ENCODE measurements around the gene KLF6.

Gene KLF6

DNA sequence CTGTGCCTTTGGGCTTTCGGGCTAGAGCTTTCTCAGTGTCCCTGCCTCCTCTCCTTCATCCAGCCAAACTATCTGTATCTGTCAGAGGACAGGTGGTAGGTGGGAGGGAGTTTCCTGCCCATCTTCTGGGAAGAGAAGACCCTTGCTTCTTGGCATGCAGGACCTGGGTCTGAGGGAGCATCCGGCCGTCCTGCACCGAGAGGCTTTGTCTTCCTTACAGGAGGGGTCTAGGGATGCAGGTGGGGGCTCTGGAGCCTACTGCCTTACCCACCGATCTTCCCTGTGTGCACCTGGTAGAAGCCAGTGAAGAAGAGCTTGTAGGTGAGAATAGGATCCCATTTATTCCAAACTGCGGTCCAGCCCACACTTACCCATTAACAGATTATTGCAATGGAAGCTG, 5.8 kb upstream of the KLF6 start:
- no peak for DNase-seq (ENCODE audit: low spot score)
- in situ Hi-C loops (cut with MboI; ENCODE audit: low sequenced_read_pairs, unreplicated experiment): no loop called here

DNA sequence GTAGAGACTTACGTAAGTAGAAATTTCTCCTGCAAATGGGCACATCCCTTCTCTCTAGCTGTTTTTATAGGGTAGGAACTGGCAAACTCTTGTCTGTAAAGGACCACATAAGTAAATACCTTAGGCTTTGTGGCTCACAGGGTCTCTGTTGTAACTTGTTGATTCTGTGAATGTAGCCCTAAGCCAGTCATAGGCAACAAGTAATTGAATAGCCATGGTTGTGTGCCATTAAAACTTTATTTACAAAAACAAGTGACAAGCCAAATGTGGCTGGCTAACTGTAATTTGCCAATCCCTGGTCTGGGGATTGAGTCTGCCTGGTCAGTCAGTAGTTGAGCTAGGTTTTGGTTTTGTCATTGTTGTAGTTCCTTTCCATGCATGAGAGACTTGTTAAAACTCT, 5.3 kb upstream of the KLF6 start:
- TF ChIP-seq, protein P1, sequence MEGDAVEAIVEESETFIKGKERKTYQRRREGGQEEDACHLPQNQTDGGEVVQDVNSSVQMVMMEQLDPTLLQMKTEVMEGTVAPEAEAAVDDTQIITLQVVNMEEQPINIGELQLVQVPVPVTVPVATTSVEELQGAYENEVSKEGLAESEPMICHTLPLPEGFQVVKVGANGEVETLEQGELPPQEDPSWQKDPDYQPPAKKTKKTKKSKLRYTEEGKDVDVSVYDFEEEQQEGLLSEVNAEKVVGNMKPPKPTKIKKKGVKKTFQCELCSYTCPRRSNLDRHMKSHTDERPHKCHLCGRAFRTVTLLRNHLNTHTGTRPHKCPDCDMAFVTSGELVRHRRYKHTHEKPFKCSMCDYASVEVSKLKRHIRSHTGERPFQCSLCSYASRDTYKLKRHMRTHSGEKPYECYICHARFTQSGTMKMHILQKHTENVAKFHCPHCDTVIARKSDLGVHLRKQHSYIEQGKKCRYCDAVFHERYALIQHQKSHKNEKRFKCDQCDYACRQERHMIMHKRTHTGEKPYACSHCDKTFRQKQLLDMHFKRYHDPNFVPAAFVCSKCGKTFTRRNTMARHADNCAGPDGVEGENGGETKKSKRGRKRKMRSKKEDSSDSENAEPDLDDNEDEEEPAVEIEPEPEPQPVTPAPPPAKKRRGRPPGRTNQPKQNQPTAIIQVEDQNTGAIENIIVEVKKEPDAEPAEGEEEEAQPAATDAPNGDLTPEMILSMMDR (IDR thresholded peaks at IDR 0.05; ENCODE audit: borderline replicate concordance, control extremely low read depth, extremely low read depth, insufficient read depth, missing control alignments): no peak

More for the DNA sequence above, 5.8 kb upstream of the KLF6 start:
- TF ChIP-seq, protein P1 (IDR thresholded peaks at IDR 0.05; ENCODE audit: borderline replicate concordance, control extremely low read depth, extremely low read depth, insufficient read depth, missing control alignments): no peak

DNA sequence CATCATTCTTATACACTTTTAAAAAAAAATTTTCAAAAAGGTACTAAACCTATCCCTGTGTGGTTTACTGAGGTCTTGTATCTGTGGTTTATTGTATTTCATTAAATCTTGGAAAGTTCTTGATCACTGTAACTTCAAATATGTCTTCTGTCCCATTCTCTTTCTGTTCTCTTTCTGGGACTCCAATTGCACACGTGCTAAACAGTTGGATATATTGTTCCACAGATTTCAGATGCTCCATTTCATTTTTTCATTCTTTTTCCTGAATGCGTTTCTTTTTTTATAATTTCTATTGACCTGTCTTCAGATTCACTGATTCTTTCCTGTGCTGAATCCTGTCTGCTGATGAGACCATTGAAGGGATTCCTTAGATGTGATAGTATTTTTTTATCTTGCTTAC, 4.6 kb upstream of the KLF6 start:
- no peak for DNase-seq (ENCODE audit: low spot score)
- TF ChIP-seq, protein P1 (IDR thresholded peaks at IDR 0.05; ENCODE audit: borderline replicate concordance, control extremely low read depth, extremely low read depth, insufficient read depth, missing control alignments): no peak
- in situ Hi-C loops (cut with MboI; ENCODE audit: low sequenced_read_pairs, unreplicated experiment): no loop called here

More for the DNA sequence above, 5.3 kb upstream of the KLF6 start:
- in situ Hi-C loops (cut with MboI; ENCODE audit: low sequenced_read_pairs, unreplicated experiment): no loop called here
- no peak for DNase-seq (ENCODE audit: low spot score)

DNA sequence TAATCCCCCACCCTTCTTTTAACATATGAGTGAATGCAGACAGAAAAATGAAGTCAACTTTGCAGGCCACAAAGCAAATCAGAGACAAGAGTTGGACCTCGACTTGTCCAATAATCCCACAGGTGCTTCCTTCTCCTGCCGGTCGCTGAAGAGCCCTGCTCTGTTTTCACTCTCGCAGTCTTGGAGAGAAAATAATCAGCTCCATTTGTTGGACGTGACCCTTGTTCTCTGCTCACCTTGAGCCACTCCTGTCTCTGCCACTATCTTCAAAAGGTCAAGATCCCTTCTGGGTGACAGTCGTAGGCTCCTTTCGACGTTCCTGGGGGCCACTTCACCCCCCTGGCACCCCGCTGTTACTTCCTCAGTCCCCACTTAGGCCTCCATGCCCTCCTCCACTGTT, 2.8 kb upstream of the KLF6 start:
- DNase-seq (ENCODE audit: low spot score): no peak
- TF ChIP-seq, protein P1 (IDR thresholded peaks at IDR 0.05; ENCODE audit: borderline replicate concordance, control extremely low read depth, extremely low read depth, insufficient read depth, missing control alignments): no peak
- in situ Hi-C loops (cut with MboI; ENCODE audit: low sequenced_read_pairs, unreplicated experiment): no loop called here

DNA sequence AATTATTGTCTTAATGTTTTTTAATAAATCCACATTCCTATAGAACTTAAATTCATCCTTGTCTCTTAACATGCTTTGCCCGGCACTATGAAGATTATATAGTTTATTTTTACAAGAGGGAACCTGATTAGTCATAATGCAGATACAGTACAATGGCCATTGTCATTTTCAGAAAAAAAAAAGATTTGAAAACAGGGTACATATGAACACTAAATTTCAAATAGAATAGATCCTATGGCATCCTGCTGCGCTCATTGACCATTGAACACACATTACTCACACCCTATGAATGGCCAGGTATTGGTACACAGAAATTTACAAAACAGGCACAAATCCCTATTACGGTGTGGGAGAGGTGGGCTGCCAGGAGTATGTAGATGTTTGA, 2.0 kb upstream of the KLF6 start:
- no peak for DNase-seq (ENCODE audit: low spot score)
- in situ Hi-C loops (cut with MboI; ENCODE audit: low sequenced_read_pairs, unreplicated experiment): no loop called here
- TF ChIP-seq, protein P1 (IDR thresholded peaks at IDR 0.05; ENCODE audit: borderline replicate concordance, control extremely low read depth, extremely low read depth, insufficient read depth, missing control alignments): no peak

DNA sequence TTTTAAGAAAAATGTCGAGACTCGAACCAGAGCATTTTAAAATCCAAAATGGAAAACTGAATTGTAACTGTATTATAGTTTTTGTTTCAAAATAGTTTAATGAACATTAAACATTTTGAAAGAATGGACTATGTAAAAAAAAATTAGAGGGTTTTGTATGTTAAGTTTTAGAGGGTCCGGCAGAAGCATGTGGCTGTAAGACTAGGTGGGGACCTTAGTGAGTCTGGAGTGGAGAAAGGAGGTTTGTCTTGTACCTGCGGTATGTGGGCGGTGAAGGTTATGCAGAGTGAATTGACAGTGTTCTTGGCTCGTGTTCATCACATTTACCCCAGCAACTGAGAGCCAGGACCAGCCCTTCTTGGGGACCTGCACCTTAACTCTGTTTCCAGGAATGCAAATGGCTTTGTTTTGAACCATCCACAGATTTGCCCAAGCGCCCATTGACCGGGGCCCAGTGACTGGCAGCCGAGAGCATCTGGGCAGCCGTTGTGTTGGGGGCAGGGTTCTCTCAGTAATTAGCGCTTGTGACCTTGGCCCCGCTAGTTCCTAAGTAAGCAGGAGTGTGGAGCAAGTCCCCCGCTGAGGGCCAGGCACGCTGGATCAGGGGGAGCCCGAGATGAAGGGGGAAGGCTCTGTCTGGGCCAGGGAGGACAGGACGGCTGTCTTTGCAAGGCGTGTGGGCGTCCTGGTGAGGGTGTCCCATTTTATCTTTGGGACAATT, 1.4 kb upstream of the KLF6 start:
- DNase-seq (ENCODE audit: low spot score): no peak
- TF ChIP-seq, protein P1 (IDR thresholded peaks at IDR 0.05; ENCODE audit: borderline replicate concordance, control extremely low read depth, extremely low read depth, insufficient read depth, missing control alignments): no peak
- in situ Hi-C loops (cut with MboI; ENCODE audit: low sequenced_read_pairs, unreplicated experiment): no loop called here
